WI38 (cell line): Measurements from ENCODE around the gene PRRT3.
A peak's percentile ranks its signal among the peaks of the same experiment; 100 is the strongest.

ENCODE experiments used
- H3K4me3 ChIP-seq: 2 replicates; pipeline ENCODE4 v1.5.1; 2011; ENCODE audit warnings: low read depth, mild to moderate bottlenecking, control low read depth, low read length
- TF ChIP-seq, protein P1 (sequence below): IDR thresholded peaks from 2 replicates; pipeline ENCODE4 v1.5.1; 2012; ENCODE audit warnings: low read depth, mild to moderate bottlenecking, control low read depth, low read length

The PRRT3 gene

GRCh38 chr3:9955611-9956352 is 3.6 kb upstream of the PRRT3 start:
- no peak overlapping the region for H3K4me3 ChIP-seq
- TF ChIP-seq, protein P1, sequence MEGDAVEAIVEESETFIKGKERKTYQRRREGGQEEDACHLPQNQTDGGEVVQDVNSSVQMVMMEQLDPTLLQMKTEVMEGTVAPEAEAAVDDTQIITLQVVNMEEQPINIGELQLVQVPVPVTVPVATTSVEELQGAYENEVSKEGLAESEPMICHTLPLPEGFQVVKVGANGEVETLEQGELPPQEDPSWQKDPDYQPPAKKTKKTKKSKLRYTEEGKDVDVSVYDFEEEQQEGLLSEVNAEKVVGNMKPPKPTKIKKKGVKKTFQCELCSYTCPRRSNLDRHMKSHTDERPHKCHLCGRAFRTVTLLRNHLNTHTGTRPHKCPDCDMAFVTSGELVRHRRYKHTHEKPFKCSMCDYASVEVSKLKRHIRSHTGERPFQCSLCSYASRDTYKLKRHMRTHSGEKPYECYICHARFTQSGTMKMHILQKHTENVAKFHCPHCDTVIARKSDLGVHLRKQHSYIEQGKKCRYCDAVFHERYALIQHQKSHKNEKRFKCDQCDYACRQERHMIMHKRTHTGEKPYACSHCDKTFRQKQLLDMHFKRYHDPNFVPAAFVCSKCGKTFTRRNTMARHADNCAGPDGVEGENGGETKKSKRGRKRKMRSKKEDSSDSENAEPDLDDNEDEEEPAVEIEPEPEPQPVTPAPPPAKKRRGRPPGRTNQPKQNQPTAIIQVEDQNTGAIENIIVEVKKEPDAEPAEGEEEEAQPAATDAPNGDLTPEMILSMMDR: no peak

- TF ChIP-seq, protein P1: no peak
- H3K4me3 ChIP-seq: no peak overlapping the region
These were observed 2.9 kb upstream of the PRRT3 start for GRCh38 chr3:9955067-9955502.

DNA sequence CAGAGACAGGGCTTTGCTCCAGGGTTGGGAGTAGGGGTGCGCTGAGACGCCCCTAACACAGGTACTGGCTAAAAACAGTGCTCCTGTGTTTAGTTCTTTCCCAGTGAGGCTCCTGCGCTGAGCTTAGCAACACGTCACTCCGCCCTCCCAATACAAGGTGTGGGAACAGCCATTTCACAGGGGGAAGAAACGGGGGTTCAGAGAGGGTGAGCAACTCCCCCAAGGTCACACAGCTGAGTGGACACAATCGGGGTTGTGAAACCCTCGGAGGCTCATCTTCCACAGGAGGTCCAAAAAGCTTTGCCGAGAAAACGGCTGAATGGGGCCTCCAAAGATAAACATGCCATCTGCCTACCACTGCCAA is 628 bp downstream of the PRRT3 start:
- TF ChIP-seq, protein P1: no peak
- H3K4me3 ChIP-seq: peak overlapping the region; percentile 63

GRCh38 chr3:9951126-9951525 is 1.1 kb downstream of the PRRT3 start:
- peak overlapping the region; percentile 63 for H3K4me3 ChIP-seq
- TF ChIP-seq, protein P1: no peak

DNA sequence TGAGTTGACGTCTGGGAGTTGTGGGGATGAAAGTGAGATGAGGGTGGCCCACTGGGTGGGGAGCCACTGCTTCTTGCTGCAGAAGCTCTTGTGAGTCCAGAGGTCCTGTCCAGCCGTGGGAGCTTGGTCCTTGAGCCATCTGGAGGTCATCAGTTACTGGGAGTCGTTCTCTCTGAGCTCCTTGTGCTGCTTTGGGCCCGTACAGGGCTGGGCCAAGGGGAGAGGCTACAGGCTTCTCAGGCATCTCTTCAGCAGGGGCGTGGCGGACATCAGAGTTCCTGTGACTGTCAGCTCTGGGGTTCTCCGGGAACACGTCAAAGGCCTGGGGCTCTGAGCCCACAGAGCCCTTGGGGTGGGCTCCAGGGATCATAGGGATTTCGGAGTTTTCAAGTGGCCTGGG is 2.6 kb downstream of the PRRT3 start:
- no peak overlapping the region for H3K4me3 ChIP-seq
- TF ChIP-seq, protein P1: no peak

DNA sequence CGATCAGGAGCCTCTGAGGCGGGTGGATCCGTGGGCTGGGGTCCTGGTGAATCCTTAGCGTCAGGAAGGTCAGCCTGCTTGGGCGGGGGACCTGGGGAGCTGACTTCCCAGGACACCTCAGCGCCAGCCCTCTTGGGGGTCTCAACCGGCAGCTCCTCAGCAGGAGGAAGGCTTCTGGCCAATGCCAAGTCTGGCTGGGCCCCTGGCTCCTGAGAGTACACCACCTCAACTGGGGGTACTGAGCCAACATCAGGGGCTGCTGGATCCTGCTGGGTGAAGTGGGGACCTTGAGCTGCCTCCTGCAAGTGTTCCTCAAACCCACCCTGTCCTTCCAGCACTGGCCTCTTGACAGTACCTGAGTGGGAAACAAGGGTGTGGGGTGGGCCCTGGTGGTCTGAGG is 3.1 kb downstream of the PRRT3 start:
- H3K4me3 ChIP-seq: no peak overlapping the region
- TF ChIP-seq, protein P1: no peak

GRCh38 chr3:9948586-9948985 is 3.6 kb downstream of the PRRT3 start:
- TF ChIP-seq, protein P1: no peak
- no peak overlapping the region for H3K4me3 ChIP-seq
